GM11168 (cell line): ENCODE data around the gene IL6.
"Not testable (repeated sequence)": the region's sequence is repeated elsewhere in the genome, so short reads cannot be mapped to it uniquely, and the experiment has no call there.

Experiments used
- in situ Hi-C: fragments of 300-500 bp; cut with MboI; formaldehyde crosslinking; loops from one replicate; pipeline ENCODE4 v1.12.0; 2022; ENCODE audit warnings: low sequenced_read_pairs; ENCODE audit not compliant: unreplicated experiment

Gene IL6

DNA sequence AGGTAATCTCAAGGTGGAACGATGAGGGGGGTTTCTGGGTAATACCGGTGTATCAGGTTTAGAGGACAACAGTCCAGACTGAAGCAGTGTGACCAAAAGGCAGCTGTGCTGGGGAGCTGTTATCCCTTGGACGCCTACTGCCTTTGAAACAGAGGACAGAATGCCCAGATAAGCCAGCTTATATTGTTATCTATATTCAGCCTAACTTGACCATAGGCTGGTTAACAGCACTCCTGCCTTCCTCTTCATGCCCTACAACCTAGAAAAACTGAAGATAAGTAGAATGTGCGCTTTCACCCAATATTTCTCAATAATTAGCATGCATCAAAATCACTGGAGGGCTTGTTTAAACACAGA is 44.9 kb downstream of the IL6 start:
- in situ Hi-C loops = no loop called here

DNA sequence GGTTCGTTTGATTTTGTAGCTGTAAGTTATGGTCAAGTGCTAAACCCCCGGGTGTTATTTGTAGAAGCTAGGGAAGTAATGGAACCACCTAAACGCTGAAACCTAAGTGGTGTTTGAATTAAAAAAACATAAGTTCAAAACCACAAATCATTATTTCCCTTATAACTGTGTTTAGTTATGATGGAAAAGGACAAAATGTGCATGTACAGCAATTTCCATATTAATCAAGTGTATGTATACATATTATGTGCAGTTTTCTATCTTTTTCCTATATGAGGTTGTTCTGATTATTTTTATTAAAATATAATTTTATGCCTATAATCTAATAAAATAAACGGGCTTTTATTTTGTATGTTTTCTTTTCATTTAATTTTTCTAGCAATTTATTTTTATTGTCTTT is 45.9 kb downstream of the IL6 start:
- in situ Hi-C loops = no loop called here

DNA sequence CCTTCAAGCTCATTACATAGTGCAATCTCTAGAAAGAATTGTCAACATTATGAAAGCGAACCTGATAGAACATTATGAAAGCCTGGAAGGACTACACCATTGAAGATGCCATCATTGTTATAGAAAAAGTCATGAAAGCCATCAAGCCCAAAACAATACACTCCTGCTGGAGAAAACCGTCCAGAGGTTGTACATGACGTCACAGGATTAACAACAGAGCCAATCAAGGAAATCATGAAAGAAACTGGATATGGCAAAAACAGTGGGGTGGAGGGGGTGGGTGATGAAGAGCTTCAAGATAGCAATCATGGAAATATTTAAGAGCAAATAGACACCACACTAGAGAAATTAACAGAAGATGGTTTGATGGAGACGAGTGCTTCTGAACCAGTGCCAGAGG is 50.0 kb downstream of the IL6 start:
- in situ Hi-C loops = no loop called here

DNA sequence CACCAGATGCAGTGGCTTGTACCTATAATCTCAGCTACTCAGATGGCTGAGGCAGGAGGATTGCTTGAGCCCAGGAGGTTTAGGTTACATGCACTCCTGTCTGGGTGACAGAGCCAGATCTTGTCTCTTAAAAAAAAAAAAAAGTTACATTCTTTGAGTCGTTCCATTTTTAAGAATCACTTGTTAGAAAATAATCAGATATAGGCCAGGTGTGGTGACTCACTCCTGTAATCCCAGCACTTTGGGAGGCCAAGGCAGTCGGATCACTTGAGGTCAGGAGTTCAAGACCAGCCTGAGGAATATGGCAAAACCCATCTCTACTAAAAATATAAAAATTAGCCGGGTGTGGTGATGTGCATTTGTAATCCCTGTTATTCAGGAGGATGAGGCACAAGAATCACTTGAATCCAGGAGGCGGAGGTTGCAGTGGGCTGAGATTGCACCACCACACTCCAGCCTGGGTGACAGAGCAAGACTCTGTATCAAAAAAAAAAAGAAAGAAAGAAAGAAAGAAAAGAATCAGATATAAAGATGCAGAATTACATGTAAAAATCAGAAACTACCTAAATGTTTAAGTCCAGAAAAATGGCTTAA is 52.8 kb downstream of the IL6 start:
- in situ Hi-C loops = not testable (repeated sequence)

DNA sequence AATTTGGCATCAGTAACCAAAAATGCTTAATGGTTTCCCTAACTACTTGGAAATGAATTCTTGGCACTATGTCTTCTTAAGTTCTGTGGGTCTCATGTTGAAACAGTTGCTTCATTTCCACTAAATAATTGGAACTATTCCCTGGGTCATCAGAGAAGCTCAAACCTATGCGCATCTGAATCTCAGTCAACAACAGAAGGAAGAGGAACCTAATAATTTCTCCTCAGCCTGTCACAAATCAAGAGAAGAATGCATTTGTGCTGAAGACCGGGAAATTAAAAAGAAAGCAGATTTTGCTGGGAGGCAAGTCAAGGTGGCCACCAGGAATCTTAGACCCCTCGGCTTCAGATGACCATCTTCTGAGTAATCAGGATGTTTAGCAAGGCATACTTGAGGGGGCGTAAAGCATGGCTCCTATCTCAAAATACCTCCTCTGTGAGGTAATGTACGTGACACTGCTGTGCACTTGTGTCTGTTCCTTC is 54.3 kb downstream of the IL6 start:
- in situ Hi-C loops = no loop called here
